KOPT-K1 (cell line): ENCODE results near the gene C1orf50.

Experiments used
- H3K27ac ChIP-seq: fragments of 200-600 bp; sonication (generic); 2 replicates; pipeline ENCODE4 v1.5.1; 2016; ENCODE audit warnings: antibody characterized with exemption, mild to moderate bottlenecking, low read depth, low read length; ENCODE audit not compliant: poor library complexity, severe bottlenecking
- H3K36me3 ChIP-seq: fragments of 200-600 bp; sonication (generic); 2 replicates; pipeline ENCODE4 v1.5.1; 2017; ENCODE audit warnings: antibody characterized with exemption, mild to moderate bottlenecking, low read length, moderate library complexity; ENCODE audit not compliant: insufficient read depth
- H3K9me3 ChIP-seq: fragments of 200-600 bp; sonication (generic); 2 replicates; pipeline ENCODE4 v1.5.1; 2017; ENCODE audit warnings: antibody characterized with exemption, low read length, mild to moderate bottlenecking; ENCODE audit not compliant: insufficient read depth, poor library complexity, severe bottlenecking

Gene C1orf50

GRCh38 chr1:42736152-42736551 is 30.9 kb upstream of the C1orf50 start:
- Histone ChIP-seq H3K36me3 (no peaks in the 10 kb centered on the region), H3K27ac (no peak overlapping the region), H3K9me3 (no peaks in the 10 kb centered on the region)

- no peaks in the 10 kb centered on the region for H3K9me3 ChIP-seq
- H3K36me3 ChIP-seq: no peaks in the 10 kb centered on the region
- no peak overlapping the region for H3K27ac ChIP-seq
These were observed 30.4 kb upstream of the C1orf50 start for GRCh38 chr1:42736571-42737200.

GRCh38 chr1:42737257-42737656 is 29.8 kb upstream of the C1orf50 start:
- no peaks in the 10 kb centered on the region for H3K9me3 ChIP-seq
- no peak overlapping the region for H3K27ac ChIP-seq

GRCh38 chr1:42737986-42738677 is 28.9 kb upstream of the C1orf50 start:
- no peaks in the 10 kb centered on the region for H3K9me3 ChIP-seq
- no peak overlapping the region for H3K27ac ChIP-seq
- no peaks in the 10 kb centered on the region for H3K36me3 ChIP-seq

More at GRCh38 chr1:42737257-42737656, 29.8 kb upstream of the C1orf50 start:
- H3K36me3 ChIP-seq: no peaks in the 10 kb centered on the region

- Histone ChIP-seq H3K9me3 (no peaks in the 10 kb centered on the region), H3K36me3 (no peaks in the 10 kb centered on the region), H3K27ac (no peak overlapping the region)
These were observed 28.3 kb upstream of the C1orf50 start for GRCh38 chr1:42738678-42739226.

- Histone ChIP-seq H3K9me3 (no peaks in the 10 kb centered on the region), H3K27ac (no peak within 1 kb of the TSS), H3K36me3 (no peaks in the 10 kb centered on the region)
These were observed 27.0 kb upstream of the C1orf50 start, which contains the start of gene CLDN19 for GRCh38 chr1:42739753-42740700. CLDN19 (minus strand) TSS chr1:42740236; CDS start chr1:42740063, 173 bp downstream.

- H3K9me3 ChIP-seq: no peaks in the 10 kb centered on the region
- H3K36me3 ChIP-seq: peaks cover 9% of the 10 kb centered on the region; the same call in 1 of the 2 replicates
- no peak overlapping the region for H3K27ac ChIP-seq
These were observed 26.0 kb upstream of the C1orf50 start for GRCh38 chr1:42740851-42741580.

GRCh38 chr1:42741706-42742105 is 25.3 kb upstream of the C1orf50 start:
- Histone ChIP-seq H3K27ac (no peak overlapping the region), H3K9me3 (no peaks in the 10 kb centered on the region), H3K36me3 (peaks cover 15% of the 10 kb centered on the region; the same call in 1 of the 2 replicates)

- Histone ChIP-seq H3K9me3 (no peaks in the 10 kb centered on the region), H3K27ac (no peak overlapping the region), H3K36me3 (peaks cover 20% of the 10 kb centered on the region; the same call in 1 of the 2 replicates)
These were observed 24.9 kb upstream of the C1orf50 start for GRCh38 chr1:42742141-42742540.

GRCh38 chr1:42742617-42743316 is 24.3 kb upstream of the C1orf50 start:
- Histone ChIP-seq H3K27ac (no peak overlapping the region), H3K9me3 (no peaks in the 10 kb centered on the region), H3K36me3 (peaks cover 26% of the 10 kb centered on the region; the same call in 1 of the 2 replicates)

GRCh38 chr1:42743317-42744147 is 23.5 kb upstream of the C1orf50 start:
- Histone ChIP-seq H3K27ac (no peak overlapping the region), H3K9me3 (no peaks in the 10 kb centered on the region), H3K36me3 (peaks cover 34% of the 10 kb centered on the region; the same call in 1 of the 2 replicates)

- H3K36me3 ChIP-seq: peaks cover 39% of the 10 kb centered on the region; the same call in 1 of the 2 replicates
- no peaks in the 10 kb centered on the region for H3K9me3 ChIP-seq
- no peak overlapping the region for H3K27ac ChIP-seq
These were observed 23.0 kb upstream of the C1orf50 start for GRCh38 chr1:42744148-42744413.

- H3K9me3 ChIP-seq: no peaks in the 10 kb centered on the region
- peaks cover 52% of the 10 kb centered on the region for H3K36me3 ChIP-seq
- H3K27ac ChIP-seq: no peak overlapping the region
These were observed 21.2 kb upstream of the C1orf50 start for GRCh38 chr1:42745851-42746250.
